ENCODE results near the gene GAREM1. TPM values are rescaled to one million over a fixed set of nuclear protein-coding genes. Genes with fewer than 3 reads are reported as not detected.

The GAREM1 gene
- total RNA-seq, 1 donor from 2014 or later = 9.0 TPM

DNA sequence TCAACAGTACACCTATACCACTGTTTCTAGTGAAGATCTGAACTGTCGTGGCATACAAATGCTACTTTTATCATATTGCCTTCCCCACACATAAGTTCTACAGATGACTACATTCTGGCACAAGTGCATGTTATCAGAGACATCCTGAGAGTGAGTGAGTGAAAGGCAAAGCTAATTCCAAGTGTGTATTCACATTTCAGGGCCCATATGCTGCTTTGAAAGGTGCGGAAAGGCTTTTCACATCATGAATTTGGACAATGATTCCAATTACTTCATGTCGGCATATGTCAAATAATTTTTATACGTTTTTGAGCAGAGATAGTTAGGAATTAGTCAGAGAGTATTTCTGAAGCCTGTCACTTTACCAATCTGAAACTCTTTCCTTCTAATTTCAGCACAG is 101.7 kb downstream of the GAREM1 start:
- no peak overlapping the region for H3K9ac ChIP-seq (ENCODE audit: low read length)
- H3K79me2 ChIP-seq (ENCODE audit: insufficient read depth, low read length) = no peaks in the 10 kb centered on the region
- H3K4me2 ChIP-seq (ENCODE audit: low read length) = no peak overlapping the region
- H3K4me3 ChIP-seq (ENCODE audit: insufficient read depth, low read depth, low read length) = no peak overlapping the region
- H3K9me3 ChIP-seq (ENCODE audit: insufficient read depth, low read depth, low read length) = no peaks in the 10 kb centered on the region
- Mint-ChIP-seq H3K4me1 (ENCODE audit: low read depth, unreplicated experiment) (peaks cover 17% of the 10 kb centered on the region), H3K9me3 (ENCODE audit: unreplicated experiment) (no peaks in the 10 kb centered on the region), H3K27me3 (ENCODE audit: low read depth, unreplicated experiment) (no peaks in the 10 kb centered on the region), H3K27ac (ENCODE audit: unreplicated experiment) (no peak overlapping the region), H3K36me3 (ENCODE audit: low read depth, unreplicated experiment) (no peaks in the 10 kb centered on the region), H3K4me3 (ENCODE audit: unreplicated experiment) (no peak overlapping the region)
- no peaks in the 10 kb centered on the region for H4K20me1 ChIP-seq (ENCODE audit: insufficient read depth, low read length)
- H3K27me3 ChIP-seq (ENCODE audit: insufficient read depth, low read length) = no peaks in the 10 kb centered on the region
- FAIRE-seq (no peak), DNase-seq (ENCODE audit: low read depth) (no peak)
- H2AFZ ChIP-seq (ENCODE audit: low read depth, low read length) = no peak overlapping the region
- no peak for TF ChIP-seq CTCF (IDR thresholded peaks at IDR 0.05; ENCODE audit: insufficient read depth, low read depth, low read length)
- no peak for TF ChIP-seq EZH2 (IDR thresholded peaks at IDR 0.05; ENCODE audit: insufficient read depth, low read length)
- H3K27ac ChIP-seq (ENCODE audit: low read depth, low read length) = no peak overlapping the region
- H3K36me3 ChIP-seq (ENCODE audit: insufficient read depth, low read length) = no peaks in the 10 kb centered on the region
- no peaks in the 10 kb centered on the region for H3K4me1 ChIP-seq (ENCODE audit: insufficient read depth, low read length)

DNA sequence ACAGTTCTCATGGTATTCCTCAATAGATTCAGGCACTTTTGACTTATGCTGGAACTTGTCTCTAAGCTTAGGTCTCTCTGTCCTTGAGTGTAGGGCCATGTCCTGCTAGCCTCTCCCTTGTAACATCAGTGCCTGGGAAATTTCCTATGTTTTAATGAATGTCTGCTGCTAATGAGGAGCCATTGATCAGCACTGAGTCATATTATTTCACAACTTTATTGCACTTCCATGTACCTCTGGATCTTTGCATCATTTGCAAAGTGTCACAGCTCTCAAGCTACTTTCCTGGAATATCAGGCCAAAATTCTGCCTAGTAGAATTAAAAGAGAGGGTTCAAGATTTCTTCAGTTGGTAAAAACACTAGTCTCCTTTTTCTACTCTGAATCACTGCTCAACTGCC is 102.5 kb downstream of the GAREM1 start:
- no peaks in the 10 kb centered on the region for H3K79me2 ChIP-seq (ENCODE audit: insufficient read depth, low read length)
- no peak overlapping the region for H2AFZ ChIP-seq (ENCODE audit: low read depth, low read length)
- H3K36me3 Mint-ChIP-seq (ENCODE audit: low read depth, unreplicated experiment) = no peaks in the 10 kb centered on the region
- no peaks in the 10 kb centered on the region for H3K9me3 Mint-ChIP-seq (ENCODE audit: unreplicated experiment)
- no peak overlapping the region for H3K27ac Mint-ChIP-seq (ENCODE audit: unreplicated experiment)
- H3K4me3 Mint-ChIP-seq (ENCODE audit: unreplicated experiment) = no peak overlapping the region
- DNase-seq (ENCODE audit: low read depth) (no peak), FAIRE-seq (no peak)
- H3K9me3 ChIP-seq (ENCODE audit: insufficient read depth, low read depth, low read length) = no peaks in the 10 kb centered on the region
- H3K4me3 ChIP-seq (ENCODE audit: insufficient read depth, low read depth, low read length) = no peak overlapping the region
- TF ChIP-seq CTCF (IDR thresholded peaks at IDR 0.05; ENCODE audit: insufficient read depth, low read depth, low read length) (no peak), EZH2 (IDR thresholded peaks at IDR 0.05; ENCODE audit: insufficient read depth, low read length) (no peak)
- H3K4me1 Mint-ChIP-seq (ENCODE audit: low read depth, unreplicated experiment) = peaks cover 15% of the 10 kb centered on the region
- H3K27ac ChIP-seq (ENCODE audit: low read depth, low read length) = no peak overlapping the region
- H3K27me3 ChIP-seq (ENCODE audit: insufficient read depth, low read length) = no peaks in the 10 kb centered on the region
- no peak overlapping the region for H3K9ac ChIP-seq (ENCODE audit: low read length)
- no peaks in the 10 kb centered on the region for H3K36me3 ChIP-seq (ENCODE audit: insufficient read depth, low read length)
- no peaks in the 10 kb centered on the region for H3K4me1 ChIP-seq (ENCODE audit: insufficient read depth, low read length)
- no peaks in the 10 kb centered on the region for H4K20me1 ChIP-seq (ENCODE audit: insufficient read depth, low read length)
- no peaks in the 10 kb centered on the region for H3K27me3 Mint-ChIP-seq (ENCODE audit: low read depth, unreplicated experiment)
- no peak overlapping the region for H3K4me2 ChIP-seq (ENCODE audit: low read length)

GRCh38 chr18:32366586-32367538 is 103.8 kb downstream of the GAREM1 start:
- DNase-seq (ENCODE audit: low read depth) (peak; percentile 45), FAIRE-seq (no peak)
- Histone ChIP-seq H3K36me3 (ENCODE audit: insufficient read depth, low read length) (no peaks in the 10 kb centered on the region), H3K4me3 (ENCODE audit: insufficient read depth, low read depth, low read length) (no peak overlapping the region), H3K4me1 (ENCODE audit: insufficient read depth, low read length) (no peaks in the 10 kb centered on the region), H3K27me3 (ENCODE audit: insufficient read depth, low read length) (no peaks in the 10 kb centered on the region), H2AFZ (ENCODE audit: low read depth, low read length) (no peak overlapping the region), H3K9ac (ENCODE audit: low read length) (no peak overlapping the region), H3K4me2 (ENCODE audit: low read length) (no peak overlapping the region), H3K27ac (ENCODE audit: low read depth, low read length) (no peak overlapping the region), H4K20me1 (ENCODE audit: insufficient read depth, low read length) (no peaks in the 10 kb centered on the region), H3K9me3 (ENCODE audit: insufficient read depth, low read depth, low read length) (no peaks in the 10 kb centered on the region), H3K79me2 (ENCODE audit: insufficient read depth, low read length) (no peaks in the 10 kb centered on the region)
- TF ChIP-seq CTCF (IDR thresholded peaks at IDR 0.05; ENCODE audit: insufficient read depth, low read depth, low read length) (no peak), EZH2 (IDR thresholded peaks at IDR 0.05; ENCODE audit: insufficient read depth, low read length) (no peak)
- Mint-ChIP-seq H3K9me3 (ENCODE audit: unreplicated experiment) (no peaks in the 10 kb centered on the region), H3K27me3 (ENCODE audit: low read depth, unreplicated experiment) (no peaks in the 10 kb centered on the region), H3K27ac (ENCODE audit: unreplicated experiment) (no peak overlapping the region), H3K4me3 (ENCODE audit: unreplicated experiment) (no peak overlapping the region), H3K36me3 (ENCODE audit: low read depth, unreplicated experiment) (no peaks in the 10 kb centered on the region), H3K4me1 (ENCODE audit: low read depth, unreplicated experiment) (peaks cover 7% of the 10 kb centered on the region)

Data from astrocyte (in vitro differentiated cells and primary cell).